NCI-H2029 (cell line): ENCODE results near the gene ZNF488.

ENCODE experiments used
- DNase-seq: peaks from one replicate; lab custom pipeline; 2025; lab: John Stamatoyannopoulos, UW

ZNF488 gene

DNA sequence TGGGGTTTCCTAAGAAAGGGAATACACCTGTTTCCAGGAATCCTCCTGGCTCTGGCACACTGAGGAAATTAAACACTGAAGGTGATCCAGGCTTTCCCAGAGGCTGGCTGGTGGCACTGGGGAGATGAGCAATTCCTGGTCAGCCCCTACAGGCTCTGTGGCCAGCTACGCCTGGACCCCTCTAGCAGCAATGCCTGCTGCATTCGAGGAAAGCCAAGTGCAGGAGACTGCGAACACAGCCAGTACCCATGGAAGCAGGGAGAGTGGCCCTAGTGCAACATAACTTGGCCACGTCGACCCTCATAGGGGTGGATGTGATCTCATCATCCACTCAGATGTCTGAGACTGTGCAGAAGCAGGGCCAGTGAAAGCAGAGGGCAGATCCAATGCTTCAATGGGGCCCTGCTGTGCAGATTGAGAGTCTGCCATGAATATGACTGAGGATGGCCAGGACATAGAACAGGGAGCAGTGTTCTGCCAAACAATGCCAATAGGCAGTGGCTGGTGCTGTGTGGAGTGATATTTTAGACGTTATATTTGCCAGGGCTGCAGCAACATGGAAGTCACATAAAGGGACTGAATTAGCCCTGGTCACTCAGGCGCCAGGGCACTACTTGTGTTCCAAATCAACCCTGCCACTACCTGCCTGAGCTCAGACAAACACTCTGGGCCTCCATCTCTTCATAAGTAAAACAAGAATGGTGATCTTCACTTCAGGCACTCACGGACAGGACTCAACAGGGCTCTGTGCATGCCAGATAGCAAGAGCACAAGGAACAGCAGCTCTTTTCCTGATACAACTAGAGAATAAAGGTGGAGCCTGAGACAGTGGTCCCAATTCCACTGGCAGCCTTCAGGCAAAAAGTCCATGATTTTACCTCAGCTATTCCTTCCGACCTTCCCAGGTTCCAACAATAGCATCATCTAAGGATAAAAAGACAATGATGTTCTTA is 2.4 kb downstream of the ZNF488 start:
- DNase-seq, result no peak

- no peak for DNase-seq
Observed at GRCh38 chr10:47381103-47381395, 3.0 kb downstream of the ZNF488 start.

DNA sequence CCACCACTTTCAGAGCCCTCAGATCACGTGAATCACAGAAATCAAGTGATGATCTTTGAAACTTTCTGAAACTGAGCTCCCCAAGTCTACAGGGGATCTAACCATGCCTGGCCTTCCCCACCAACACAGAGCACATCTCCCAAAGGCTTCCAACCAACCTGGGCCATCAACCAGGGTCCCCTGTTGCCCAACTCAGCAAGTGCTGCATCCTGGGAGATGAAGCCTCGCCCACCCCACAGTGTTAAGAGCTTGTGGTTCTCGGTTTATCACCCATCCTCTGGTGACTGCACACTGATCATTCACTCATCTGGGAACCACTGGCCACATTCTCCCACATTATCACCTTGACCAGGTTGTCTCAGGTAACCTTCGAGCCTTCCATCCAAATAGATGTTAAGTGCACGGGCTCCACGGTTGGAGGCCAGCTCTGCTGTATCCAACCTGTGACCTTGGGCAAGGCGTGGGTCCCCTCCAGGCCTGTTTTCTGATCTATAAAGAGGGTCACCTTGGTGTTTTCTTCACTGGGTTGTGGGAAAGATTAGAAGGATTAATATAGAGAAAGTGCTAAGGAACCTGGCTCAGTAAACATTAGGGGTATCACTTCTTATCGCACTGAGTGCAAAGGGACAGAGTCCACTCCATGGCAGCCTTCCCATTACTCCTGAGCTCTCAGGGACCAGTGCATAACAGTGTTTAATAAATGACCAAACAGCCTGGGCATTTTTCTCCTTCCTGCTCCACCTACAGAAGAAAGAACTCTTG is 3.6 kb downstream of the ZNF488 start:
- DNase-seq, result no peak

- DNase-seq, result no peak
Observed at GRCh38 chr10:47379901-47380300, 4.2 kb downstream of the ZNF488 start.

DNA sequence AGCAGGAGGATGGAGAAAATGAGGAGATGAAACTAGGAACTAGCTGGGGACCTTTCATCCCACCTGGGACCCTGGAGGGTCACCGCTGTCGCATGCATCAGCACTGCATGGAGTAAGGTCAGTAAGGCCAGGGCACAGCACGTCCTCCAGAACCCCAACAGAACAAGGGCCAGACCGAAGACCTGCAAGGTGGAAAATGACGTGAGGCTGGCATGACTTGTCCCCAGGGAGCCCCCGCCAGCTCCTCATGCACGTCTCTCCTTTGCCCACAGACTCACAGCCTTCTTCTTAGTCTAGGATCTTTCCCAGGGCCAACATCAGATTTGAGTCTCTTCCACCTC is 4.7 kb downstream of the ZNF488 start:
- DNase-seq, result no peak

DNA sequence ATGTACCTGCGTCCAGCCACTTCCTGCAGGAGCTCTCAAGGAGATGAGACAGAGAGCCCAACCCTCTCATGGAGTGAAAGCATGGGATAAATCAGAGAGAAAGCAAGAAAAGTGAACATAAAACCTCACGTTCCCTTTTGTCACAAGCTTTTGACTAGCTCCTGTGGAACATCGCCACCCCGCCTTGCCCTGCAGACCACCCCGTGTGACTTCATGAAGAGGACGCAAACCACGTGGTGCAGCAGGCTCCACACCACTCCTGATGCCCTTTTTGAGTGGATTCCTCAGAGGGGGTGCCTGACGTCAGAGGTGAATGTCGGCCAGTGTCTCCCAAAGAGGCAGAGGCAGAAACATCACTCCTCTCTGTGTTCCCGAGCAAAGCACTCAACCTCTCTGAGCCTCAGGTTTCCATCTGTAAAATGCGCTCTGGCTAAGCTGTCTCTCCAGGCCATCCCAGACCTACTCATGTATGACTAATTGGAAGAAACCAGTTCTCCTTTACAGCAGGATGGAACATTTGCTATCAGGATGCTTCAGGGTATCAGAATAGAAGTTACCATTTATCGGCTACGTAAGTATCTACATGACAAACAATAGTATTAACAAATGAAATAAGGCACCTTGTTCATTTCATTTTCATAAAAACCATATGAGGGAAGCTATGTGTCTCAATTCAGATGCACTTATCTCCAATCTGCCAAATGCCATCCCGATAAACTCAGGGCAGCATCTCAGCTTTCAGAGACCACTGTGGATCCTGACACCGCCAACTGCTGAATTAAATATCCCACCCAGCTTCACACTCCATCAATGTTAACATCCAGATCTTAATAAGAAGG is 5.3 kb downstream of the ZNF488 start:
- DNase-seq, result no peak

GRCh38 chr10:47378183-47378510 is 5.9 kb downstream of the ZNF488 start:
- no peak for DNase-seq

GRCh38 chr10:47376522-47377220 is 7.4 kb downstream of the ZNF488 start:
- no peak for DNase-seq

- no peak for DNase-seq
Observed at GRCh38 chr10:47374611-47375536, 9.2 kb downstream of the ZNF488 start.

- DNase-seq, result no peak
Observed at GRCh38 chr10:47372726-47373125, 11.4 kb downstream of the ZNF488 start.

- no peak for DNase-seq
Observed at GRCh38 chr10:47371629-47372485, 12.2 kb downstream of the ZNF488 start.

DNA sequence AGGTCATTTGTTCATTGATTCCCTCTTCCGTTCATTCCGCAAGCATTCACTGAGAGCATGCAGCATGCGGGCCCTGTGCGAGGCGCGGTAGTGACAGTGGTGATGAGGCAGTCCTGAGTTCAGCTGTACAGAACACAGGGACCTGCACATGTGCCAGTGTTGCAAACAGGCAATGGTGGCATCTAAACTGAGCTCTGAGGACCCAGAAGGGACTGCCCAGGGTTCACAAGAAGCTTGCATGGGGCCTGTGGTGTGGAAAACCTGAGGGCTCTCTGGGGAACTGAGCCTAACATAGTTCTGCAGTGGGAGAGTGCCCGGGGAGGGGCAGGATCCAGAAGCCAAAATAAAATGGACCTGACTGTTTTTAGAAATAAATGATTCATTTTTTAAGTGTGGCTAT is 13.2 kb downstream of the ZNF488 start:
- DNase-seq, result no peak

- no peak for DNase-seq
Observed at GRCh38 chr10:47370015-47370767, 13.9 kb downstream of the ZNF488 start.

GRCh38 chr10:47369251-47369894 is 14.7 kb downstream of the ZNF488 start:
- DNase-seq, result no peak

- DNase-seq, result no peak
Observed at GRCh38 chr10:47368431-47369180, 15.5 kb downstream of the ZNF488 start.

DNA sequence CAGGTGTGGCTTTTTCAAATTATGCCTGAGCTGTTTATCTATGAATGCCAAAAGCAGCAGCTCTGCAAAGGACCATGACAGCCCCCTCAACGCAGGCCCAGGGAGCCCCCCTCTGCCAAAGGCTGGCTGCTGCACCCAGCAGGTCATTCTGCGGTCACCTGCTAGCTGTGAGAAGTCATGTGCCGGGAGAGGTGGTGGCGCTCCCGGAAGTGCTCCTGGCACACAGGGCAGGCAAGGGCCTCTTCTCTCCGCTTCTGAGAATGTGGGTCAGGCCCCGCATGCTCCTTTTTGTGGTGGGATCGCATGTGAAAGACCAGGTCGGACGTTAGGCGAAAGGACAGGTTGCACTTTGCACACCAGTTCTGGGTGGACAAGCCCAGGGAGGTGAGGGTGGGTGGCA is 16.4 kb downstream of the ZNF488 start:
- no peak for DNase-seq

DNA sequence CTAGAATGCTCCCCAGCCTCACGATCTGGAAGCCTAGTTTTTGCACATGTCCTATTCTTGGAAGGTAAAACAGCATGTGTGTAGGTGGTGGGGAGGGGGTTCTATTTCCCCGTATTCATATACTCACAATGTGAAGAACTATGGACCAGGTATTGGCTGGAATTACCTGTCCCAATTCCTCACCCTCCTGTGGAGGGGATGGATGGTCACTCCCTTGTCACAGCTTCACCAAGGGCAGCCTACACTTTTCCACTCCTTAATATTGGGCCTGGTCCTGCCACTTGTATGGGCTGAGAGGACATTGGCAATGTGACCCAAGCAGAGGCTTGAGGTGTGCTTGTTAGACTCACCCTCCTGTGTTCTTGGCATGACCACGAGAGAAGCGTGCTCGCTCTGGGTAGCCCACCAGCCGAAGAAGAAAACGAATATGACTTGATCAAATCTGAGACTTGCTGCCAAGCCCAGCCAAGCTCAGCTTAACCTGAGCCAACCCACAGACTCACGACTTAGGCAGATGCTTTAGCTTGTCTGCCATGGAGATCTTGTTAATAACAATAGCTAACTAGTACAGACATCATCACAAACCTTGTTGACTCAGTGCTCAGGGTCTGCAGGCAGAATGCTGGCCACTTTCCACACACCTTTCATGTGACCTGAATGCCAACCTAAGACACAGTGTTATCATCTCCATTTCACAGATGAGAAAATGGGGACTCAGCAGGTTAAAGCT is 17.2 kb downstream of the ZNF488 start:
- DNase-seq, result no peak
